Measurements from ENCODE around the gene ZNF22. TPM values are rescaled to one million over a fixed set of nuclear protein-coding genes. Genes with fewer than 3 reads are reported as not detected.
A peak's percentile ranks its signal among the peaks of the same experiment; 100 is the strongest.

ZNF22 gene
- total RNA-seq, 1 experiment from 2014 or later: not detected

- DNase-seq (ENCODE audit: low read depth): no peak
- in situ Hi-C loops (cut with HindIII; ENCODE audit: low pct_unique_long_range_greater_than_20kb, low sequenced_read_pairs): no loop called here
These were observed 26.6 kb upstream of the ZNF22 start for GRCh38 chr10:44974082-44974627.

DNA sequence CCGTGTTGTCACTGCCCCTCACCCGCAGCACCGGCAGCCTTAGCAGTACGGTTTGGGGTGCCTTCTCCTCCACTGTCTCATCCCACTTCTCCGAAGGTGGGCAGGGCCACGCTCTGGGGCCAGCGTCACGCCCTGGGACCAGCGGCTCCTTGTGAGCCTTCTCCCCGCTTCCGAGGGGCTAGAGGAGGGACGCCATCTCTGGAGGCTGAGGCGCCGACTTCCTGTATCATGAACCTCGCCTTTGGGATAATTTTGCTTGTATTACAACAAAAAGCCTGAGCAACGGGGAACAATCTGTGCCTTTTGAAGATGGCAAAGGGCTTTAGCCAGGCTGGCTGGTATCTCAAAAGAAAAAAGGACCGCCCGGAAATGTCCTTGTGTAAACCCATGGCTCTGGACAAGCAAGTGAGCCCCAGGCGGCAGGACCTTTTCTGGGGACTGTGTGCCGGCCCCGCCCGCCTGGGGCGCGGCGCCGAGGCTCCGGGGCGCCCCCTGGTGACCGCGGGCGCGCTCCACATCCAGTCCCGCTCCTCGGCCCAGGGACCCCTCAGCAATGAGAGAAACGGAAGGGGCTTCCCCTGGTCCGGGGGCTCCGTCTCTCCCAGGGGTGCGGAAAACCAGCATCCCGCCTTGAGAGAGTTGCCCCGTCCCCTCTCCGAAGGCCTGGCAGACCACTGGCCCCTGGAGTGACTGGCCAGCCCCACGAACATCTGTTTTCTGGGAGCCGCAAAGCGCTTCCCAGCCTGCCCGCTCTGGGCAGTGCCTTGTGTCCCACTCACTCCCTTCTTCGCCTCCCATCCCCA, 25.9 kb upstream of the ZNF22 start:
- in situ Hi-C loops (cut with HindIII; ENCODE audit: low pct_unique_long_range_greater_than_20kb, low sequenced_read_pairs): no loop called here

DNA sequence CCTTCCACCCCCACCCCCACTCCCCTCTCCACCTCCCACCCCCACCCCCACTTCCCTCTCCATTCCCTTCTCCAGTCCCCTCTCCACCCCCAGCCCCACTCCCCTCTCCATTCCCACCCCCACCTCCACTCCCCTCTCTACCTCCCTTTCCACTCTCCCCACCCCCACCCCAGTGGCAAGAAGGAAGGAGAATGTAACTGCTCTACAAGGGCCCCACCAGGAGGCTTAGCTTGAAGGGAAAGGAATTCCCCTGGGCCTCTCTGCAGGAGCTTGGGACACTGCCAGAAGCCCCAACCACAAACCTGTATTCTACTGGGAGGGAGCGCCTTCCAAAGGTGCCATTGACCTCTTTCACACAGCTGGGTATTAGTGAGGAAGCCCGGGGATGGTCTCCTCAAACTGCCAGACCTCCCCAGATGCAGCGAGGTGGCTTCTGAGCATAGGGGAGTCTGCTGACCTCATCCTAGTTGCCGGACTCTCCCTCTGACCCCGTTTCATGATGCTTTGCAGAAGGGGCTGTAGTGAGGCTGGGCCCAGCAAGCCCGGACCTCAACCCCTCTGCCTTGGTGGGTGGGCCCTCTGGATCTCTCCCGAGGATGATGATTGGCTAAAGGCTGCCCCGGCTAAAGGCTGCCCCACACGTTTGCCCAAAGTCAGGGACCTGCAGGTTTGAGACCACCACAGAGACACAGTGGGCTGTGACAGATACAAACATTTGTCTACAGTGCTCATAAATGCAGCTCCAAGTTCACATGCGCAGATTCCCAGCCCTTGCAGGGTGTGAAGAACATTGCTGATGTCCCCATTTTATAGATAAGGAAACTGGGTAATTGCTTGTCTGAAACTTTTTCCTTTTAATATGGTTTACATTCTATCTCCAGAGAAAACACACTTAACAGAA, 25.0 kb upstream of the ZNF22 start:
- in situ Hi-C loops (cut with HindIII; ENCODE audit: low pct_unique_long_range_greater_than_20kb, low sequenced_read_pairs): no loop called here
- DNase-seq (ENCODE audit: low read depth): peak; percentile 82

More for the DNA sequence above, 25.9 kb upstream of the ZNF22 start:
- peak; percentile 66 for DNase-seq (ENCODE audit: low read depth)

DNA sequence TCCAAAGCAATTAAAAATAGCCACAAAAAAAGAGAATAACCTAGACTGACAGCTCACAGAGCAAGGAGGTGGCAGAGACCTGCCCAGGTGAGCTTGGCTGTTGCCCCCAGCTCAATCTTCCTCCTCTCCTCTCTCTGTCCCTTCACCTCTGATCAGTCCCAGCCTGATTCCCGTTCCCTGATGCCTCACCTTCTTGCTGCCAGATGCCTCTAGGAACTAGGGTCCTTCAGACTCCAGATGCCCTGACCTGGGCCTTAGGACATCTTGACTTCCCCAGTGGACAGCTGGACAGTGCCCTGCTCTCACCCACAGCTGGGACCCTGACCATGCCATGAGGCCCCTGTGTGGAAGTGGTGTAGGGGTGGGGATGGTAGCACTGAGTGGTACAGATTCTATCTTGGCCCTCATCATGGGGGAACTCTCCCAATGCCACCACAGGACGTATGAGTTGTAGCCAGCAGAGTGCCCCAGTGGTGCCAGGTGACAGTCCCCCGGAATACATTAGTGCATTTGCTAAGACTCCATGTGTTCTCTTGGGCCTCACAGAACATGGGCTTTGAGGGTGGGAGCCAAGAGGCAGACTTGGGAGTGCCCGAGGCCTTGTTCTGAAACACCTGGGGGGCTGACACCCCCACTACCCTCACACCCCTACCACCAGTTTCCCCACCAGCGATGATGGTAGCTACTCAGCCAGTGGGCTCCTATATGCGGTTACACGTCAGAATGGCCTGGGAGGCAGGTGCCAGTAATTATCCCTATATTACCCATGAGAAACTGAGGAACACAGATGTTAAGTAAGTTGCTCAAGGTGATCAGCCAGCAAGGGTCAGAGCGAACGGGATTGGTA, 24.1 kb upstream of the ZNF22 start:
- in situ Hi-C loops (cut with HindIII; ENCODE audit: low pct_unique_long_range_greater_than_20kb, low sequenced_read_pairs): no loop called here
- no peak for DNase-seq (ENCODE audit: low read depth)

DNA sequence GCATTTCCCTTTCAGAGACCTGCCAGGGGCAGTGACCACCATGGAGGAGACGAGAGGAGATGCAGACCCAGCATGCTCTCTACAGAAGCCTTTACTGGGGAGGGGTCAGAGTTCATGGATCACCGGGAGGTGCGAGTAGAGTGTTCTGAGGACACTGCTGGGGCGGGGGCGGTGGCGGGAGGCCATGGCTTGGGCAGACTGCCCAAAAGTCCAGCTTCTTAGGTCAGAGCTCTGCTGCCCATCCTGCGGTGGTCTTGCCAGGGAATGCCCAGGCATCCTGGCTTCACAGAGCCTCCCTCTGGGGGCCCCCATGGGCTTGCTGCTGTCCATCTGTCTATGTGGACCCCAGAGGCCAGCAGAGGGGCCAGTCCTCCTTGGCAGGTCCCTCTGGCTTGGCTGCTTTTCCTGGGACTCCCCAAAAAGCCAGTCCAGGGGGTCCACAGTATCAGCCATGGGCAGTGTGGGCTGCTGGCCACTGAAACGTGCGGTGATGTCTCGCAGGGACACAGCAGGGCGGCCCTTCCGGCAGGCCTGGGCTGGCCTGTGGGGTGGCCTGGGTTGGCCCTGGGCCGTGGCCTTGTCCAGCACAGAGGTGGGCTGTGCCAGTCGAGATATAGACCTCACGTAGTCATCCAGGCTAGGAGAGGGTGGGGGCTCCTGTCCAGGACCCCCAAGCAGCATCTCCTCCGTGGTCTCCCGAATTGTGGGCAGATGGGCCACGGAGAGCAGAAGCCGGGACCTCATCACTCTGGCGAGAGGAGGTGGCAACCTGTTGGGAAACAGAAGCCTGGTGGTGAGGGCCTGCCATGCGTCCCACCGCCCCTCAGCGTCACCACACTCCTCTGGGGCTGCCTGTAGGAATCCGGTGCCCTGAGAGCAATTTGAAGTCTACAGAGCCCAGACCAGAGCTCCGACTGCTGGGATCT, 23.2 kb upstream of the ZNF22 start:
- in situ Hi-C loops (cut with HindIII; ENCODE audit: low pct_unique_long_range_greater_than_20kb, low sequenced_read_pairs): no loop called here
- DNase-seq (ENCODE audit: low read depth): no peak

GRCh38 chr10:44978213-44978569, 22.5 kb upstream of the ZNF22 start:
- in situ Hi-C loops (cut with HindIII; ENCODE audit: low pct_unique_long_range_greater_than_20kb, low sequenced_read_pairs): no loop called here
- DNase-seq (ENCODE audit: low read depth): no peak

DNA sequence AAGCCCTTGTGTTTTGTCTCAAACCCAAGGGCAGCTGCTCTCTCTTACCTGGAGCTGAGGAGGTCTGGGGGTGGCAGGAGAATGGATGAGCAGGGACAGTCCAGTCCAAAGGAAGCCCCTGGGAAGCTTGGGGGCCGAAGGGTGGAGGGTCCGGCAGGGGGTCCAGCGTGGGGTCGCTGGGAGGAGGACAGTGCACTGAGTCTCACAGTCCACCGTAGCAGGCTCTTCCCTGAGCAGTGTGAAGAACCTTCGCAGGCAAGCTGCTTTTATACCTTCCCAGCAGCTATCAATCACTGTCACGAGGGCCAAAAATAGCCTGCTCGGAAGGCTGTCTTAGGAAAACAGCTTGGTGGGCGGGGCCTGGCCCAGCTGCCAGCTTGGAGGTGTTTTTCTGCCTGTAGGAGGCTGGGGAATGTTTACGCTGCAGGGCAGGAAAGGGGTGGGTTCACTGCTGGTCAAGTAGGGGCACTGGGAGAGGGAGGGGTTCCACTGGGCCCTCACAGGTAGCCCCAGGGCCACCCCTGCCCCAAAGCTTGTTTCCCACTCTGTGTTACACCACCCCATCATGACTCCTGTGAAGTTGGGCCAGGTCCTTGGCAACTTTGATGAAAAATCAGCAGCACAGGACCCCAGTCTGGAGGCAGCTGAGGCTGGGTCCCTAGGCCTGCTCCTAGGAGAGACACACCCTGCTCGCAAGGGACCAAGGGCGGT, 22.0 kb upstream of the ZNF22 start, which contains the start of gene DEPP1:
Gene DEPP1, minus strand, starts transcription at position 240 of the 711 bp plus-strand sequence. CDS start 779 bp downstream, outside the sequence.
- DNase-seq (ENCODE audit: low read depth): peak; percentile 90
- in situ Hi-C loops (cut with HindIII; ENCODE audit: low pct_unique_long_range_greater_than_20kb, low sequenced_read_pairs): no loop called here

- no peak for DNase-seq (ENCODE audit: low read depth)
- in situ Hi-C loops (cut with HindIII; ENCODE audit: low pct_unique_long_range_greater_than_20kb, low sequenced_read_pairs): no loop called here
These were observed 21.2 kb upstream of the ZNF22 start for GRCh38 chr10:44979281-44980191.

- in situ Hi-C loops (cut with HindIII; ENCODE audit: low pct_unique_long_range_greater_than_20kb, low sequenced_read_pairs): no loop called here
- no peak for DNase-seq (ENCODE audit: low read depth)
These were observed 20.2 kb upstream of the ZNF22 start for GRCh38 chr10:44980309-44981171.

GRCh38 chr10:44981172-44982113, 19.3 kb upstream of the ZNF22 start:
- in situ Hi-C loops (cut with HindIII; ENCODE audit: low pct_unique_long_range_greater_than_20kb, low sequenced_read_pairs): no loop called here
- peak; percentile 68 for DNase-seq (ENCODE audit: low read depth)

GRCh38 chr10:44982114-44982460, 18.6 kb upstream of the ZNF22 start:
- in situ Hi-C loops (cut with HindIII; ENCODE audit: low pct_unique_long_range_greater_than_20kb, low sequenced_read_pairs): no loop called here
- no peak for DNase-seq (ENCODE audit: low read depth)

GRCh38 chr10:44982496-44982895, 18.2 kb upstream of the ZNF22 start:
- in situ Hi-C loops (cut with HindIII; ENCODE audit: low pct_unique_long_range_greater_than_20kb, low sequenced_read_pairs): no loop called here

GRCh38 chr10:44983066-44983894, 17.4 kb upstream of the ZNF22 start:
- no peak for DNase-seq (ENCODE audit: low read depth)
- in situ Hi-C loops (cut with HindIII; ENCODE audit: low pct_unique_long_range_greater_than_20kb, low sequenced_read_pairs): no loop called here

More at GRCh38 chr10:44982496-44982895, 18.2 kb upstream of the ZNF22 start:
- no peak for DNase-seq (ENCODE audit: low read depth)

Measured in Caki2 (cell line).